BLaER1 treated with 17β-estradiol and CSF1 and Interleukin-3, amounts not matched to agents 10 nM and 100 nM (cell line): ENCODE results near the gene CDHR2.

Experiments used
- H3K27ac ChIP-seq, 11 experiments: shearing (Covaris generic); formaldehyde crosslinking; 2 replicates each; pipeline ENCODE4 v1.8.1; 2022
- H3K27me3 ChIP-seq, 11 experiments: shearing (Covaris generic); formaldehyde crosslinking; 2 replicates each; pipeline ENCODE4 v1.8.1; 2022
- H3K36me3 ChIP-seq, 11 experiments: shearing (Covaris generic); formaldehyde crosslinking; 2 replicates each; pipeline ENCODE4 v1.8.1; 2022
- H3K4me1 ChIP-seq, 10 experiments: shearing (Covaris generic); formaldehyde crosslinking; 2 replicates each; pipeline ENCODE4 v1.8.1; 2022
- H3K4me2 ChIP-seq, 11 experiments: shearing (Covaris generic); formaldehyde crosslinking; 2 replicates each; pipeline ENCODE4 v1.8.1; 2022
- H3K4me3 ChIP-seq, 10 experiments: shearing (Covaris generic); formaldehyde crosslinking; 2 replicates each; pipeline ENCODE4 v1.8.1; 2022
- H3K9ac ChIP-seq, 11 experiments: shearing (Covaris generic); formaldehyde crosslinking; 2 replicates each; pipeline ENCODE4 v1.8.1; 2022
- H3K9me3 ChIP-seq, 11 experiments: shearing (Covaris generic); formaldehyde crosslinking; replicated peaks in 1 of 11; 2 replicates each; pipeline ENCODE4 v1.8.1; 2022
- H4K20me1 ChIP-seq, 11 experiments: shearing (Covaris generic); formaldehyde crosslinking; 2 replicates each; pipeline ENCODE4 v1.8.1; 2022
- Cebpa-rat ChIP-seq, 11 experiments: shearing (Covaris generic); IDR thresholded peaks; 2 replicates each; pipeline ENCODE4 v1.8.1; 2022

The CDHR2 gene

DNA sequence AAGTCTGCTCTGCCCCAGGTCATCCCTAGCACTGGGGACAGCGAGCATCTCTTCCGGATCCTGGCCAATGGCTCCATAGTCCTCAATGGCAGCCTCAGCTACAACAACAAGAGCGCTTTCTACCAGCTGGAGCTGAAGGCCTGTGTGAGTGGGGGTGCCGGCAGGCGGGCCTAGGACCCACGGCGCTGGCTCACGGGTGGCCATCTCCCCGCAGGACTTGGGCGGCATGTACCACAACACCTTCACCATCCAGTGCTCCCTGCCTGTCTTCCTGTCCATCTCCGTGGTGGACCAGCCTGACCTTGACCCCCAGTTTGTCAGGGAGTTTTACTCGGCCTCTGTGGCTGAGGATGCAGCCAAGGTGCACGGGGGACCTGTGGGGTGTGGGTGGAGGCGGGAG is 25.9 kb downstream of the CDHR2 start:
- Histone ChIP-seq H3K4me3 (no peak overlapping the region), H3K36me3 (no peaks in the 10 kb centered on the region), H3K27ac (no peak overlapping the region), H4K20me1 (peaks cover 0 to 8% (median 0%) of the 10 kb centered on the region in 11 experiments; a peak in 2 of 22 replicates), H3K4me2 (no peak overlapping the region), H3K9ac (no peak overlapping the region), H3K27me3 (no peaks in the 10 kb centered on the region), H3K9me3 (no peaks in the 10 kb centered on the region), H3K4me1 (peaks cover 0 to 24% (median 15%) of the 10 kb centered on the region in 10 experiments; a peak in 12 of 20 replicates)
- no peak for TF ChIP-seq Cebpa-rat (IDR thresholded peaks at IDR 0.05)

DNA sequence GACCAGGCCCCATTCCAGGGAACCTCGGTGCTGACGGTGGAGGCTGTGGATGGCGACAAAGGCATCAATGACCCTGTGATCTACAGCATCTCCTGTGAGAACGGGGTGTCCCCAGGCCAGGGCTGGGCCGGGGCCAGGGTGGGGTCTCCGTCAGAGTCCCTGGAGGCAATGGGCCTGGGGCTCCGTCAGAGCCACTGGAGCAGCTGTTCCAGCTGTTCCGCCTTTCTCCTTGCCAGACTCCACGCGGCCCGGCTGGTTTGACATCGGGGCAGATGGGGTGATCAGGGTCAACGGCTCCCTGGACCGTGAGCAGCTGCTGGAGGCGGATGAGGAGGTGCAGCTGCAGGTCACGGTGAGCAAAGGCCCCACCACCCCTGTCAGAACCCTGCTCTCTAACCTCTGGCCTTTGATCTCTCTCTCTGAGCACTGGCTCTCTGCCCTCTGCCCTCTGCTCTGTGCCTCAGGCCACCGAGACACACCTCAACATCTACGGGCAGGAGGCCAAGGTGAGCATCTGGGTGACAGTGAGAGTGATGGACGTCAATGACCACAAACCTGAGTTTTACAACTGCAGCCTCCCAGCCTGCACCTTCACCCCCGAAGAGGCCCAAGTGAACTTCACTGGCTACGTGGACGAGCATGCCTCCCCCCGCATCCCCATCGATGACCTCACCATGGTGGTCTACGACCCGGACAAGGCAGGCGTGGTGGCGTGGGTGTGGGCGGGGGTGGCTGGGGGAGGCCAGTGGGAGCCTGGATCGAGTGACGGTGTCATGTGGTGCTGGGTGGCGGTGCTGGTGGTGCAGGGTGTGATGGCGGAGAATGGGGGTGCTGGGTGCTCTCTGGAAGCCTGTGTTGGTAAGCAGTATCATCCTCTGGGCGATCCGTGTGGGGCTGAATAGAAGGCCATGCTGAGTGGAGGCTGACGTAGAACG is 26.6 kb downstream of the CDHR2 start:
- no peak overlapping the region for H3K4me2 ChIP-seq
- no peaks in the 10 kb centered on the region for H3K9me3 ChIP-seq
- H4K20me1 ChIP-seq: peaks cover 0 to 8% (median 0%) of the 10 kb centered on the region in 11 experiments; a peak in 2 of 22 replicates
- H3K4me1 ChIP-seq: peaks cover 0 to 24% (median 15%) of the 10 kb centered on the region in 10 experiments; a peak in 12 of 20 replicates
- H3K36me3 ChIP-seq: no peaks in the 10 kb centered on the region
- no peak overlapping the region for H3K4me3 ChIP-seq
- no peak overlapping the region for H3K27ac ChIP-seq
- no peaks in the 10 kb centered on the region for H3K27me3 ChIP-seq
- TF ChIP-seq Cebpa-rat (IDR thresholded peaks at IDR 0.05): no peak
- no peak overlapping the region for H3K9ac ChIP-seq

DNA sequence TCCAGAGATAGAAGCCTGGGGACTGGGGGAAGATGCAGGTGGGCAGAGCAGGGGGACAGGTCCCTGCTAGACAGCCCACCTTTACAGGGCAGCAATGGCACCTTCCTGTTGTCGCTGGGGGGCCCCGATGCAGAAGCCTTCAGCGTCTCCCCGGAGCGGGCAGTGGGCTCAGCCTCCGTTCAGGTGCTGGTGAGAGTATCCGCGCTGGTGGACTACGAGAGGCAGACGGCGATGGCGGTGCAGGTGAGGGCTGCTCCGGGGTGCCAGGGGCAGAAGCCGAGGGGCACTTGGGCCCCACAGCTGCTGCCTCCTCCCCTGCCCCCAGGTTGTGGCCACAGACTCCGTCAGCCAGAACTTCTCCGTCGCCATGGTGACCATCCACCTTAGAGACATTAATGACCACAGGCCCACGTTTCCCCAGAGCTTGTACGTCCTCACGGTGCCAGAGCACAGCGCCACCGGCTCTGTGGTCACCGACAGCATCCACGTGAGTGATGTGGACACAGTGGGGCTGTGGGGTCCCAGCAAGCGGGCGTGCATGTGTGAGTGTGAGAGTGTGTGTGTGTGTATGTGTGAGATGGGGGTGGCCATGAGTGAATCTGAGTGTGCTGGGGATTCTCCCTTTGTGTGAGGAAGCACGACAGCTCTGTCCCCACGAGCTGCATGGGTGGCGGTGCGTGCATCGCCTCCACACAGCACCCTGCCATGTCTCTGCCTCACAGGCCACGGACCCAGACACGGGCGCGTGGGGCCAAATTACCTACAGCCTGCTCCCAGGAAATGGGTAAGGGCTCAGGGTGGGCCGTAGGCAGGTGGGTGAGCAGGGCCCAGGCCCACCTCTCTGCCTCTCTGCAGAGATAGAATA is 28.4 kb downstream of the CDHR2 start:
- peaks cover 0 to 20% (median 15%) of the 10 kb centered on the region in 10 experiments; a peak in 12 of 20 replicates for H3K4me1 ChIP-seq
- peak overlapping the region in 8 of 11 experiments; percentile 22 to 66 (median 52); a peak in 13 of 22 replicates for H3K4me2 ChIP-seq

DNA sequence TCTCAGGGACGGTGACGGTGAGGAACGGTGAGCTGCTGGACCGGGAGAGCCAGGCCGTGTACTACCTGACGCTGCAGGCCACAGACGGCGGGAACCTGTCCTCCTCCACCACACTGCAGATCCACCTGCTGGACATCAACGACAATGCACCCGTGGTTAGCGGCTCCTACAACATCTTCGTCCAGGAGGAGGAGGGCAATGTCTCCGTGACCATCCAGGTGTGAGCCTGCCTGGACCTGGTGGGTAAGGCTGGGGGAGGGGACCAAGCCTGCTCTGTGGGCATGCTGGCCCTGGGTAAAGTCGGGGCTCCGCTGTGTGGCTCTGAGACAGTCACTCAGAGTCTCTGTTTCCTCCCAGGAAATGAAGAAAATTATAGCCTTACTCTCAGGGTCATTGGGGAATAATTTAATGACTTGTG is 29.3 kb downstream of the CDHR2 start:
- H3K27me3 ChIP-seq: no peaks in the 10 kb centered on the region
- H3K9ac ChIP-seq: no peak overlapping the region

More for the DNA sequence above, 28.4 kb downstream of the CDHR2 start:
- Histone ChIP-seq H4K20me1 (peaks cover 0 to 8% (median 0%) of the 10 kb centered on the region in 11 experiments; a peak in 2 of 22 replicates), H3K9me3 (no peaks in the 10 kb centered on the region), H3K27ac (no peak overlapping the region), H3K9ac (peak overlapping the region in 2 of 11 experiments; percentile 28 to 37; a peak in 2 of 22 replicates), H3K36me3 (no peaks in the 10 kb centered on the region), H3K27me3 (no peaks in the 10 kb centered on the region), H3K4me3 (no peak overlapping the region)
- TF ChIP-seq Cebpa-rat (IDR thresholded peaks at IDR 0.05): no peak

DNA sequence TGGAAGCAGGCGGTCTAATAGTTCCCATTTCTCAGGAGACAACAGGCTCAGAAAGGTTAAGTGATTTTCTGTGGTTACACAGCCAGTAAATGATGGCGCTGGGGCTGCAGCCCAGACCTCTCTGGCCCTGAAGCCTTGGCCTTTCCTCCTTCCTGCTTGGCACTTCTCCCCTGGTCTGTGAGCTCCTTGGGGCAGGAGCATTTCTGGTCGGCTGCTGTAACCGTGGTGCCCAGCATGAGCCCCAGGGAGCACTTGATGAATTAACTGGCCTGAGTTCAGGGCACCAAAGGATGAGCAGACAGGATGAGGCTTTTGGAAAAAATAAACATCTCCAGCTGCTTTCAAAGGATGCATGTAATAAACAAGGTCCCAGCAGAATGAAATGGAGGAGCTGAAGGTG is 30.2 kb downstream of the CDHR2 start:
- H3K27me3 ChIP-seq: no peaks in the 10 kb centered on the region
- H4K20me1 ChIP-seq: peaks cover 0 to 8% (median 0%) of the 10 kb centered on the region in 11 experiments; a peak in 2 of 22 replicates
- no peak overlapping the region for H3K27ac ChIP-seq
- H3K4me3 ChIP-seq: no peak overlapping the region
- peaks cover 3 to 9% (median 5%) of the 10 kb centered on the region in 11 experiments for H3K9me3 ChIP-seq
- no peaks in the 10 kb centered on the region; a peak in 1 of 22 replicates for H3K36me3 ChIP-seq
- TF ChIP-seq Cebpa-rat (IDR thresholded peaks at IDR 0.05): no peak
- peaks cover 0 to 26% (median 14%) of the 10 kb centered on the region in 10 experiments; a peak in 12 of 20 replicates for H3K4me1 ChIP-seq
- no peak overlapping the region for H3K4me2 ChIP-seq
- no peak overlapping the region for H3K9ac ChIP-seq

More for the DNA sequence above, 29.3 kb downstream of the CDHR2 start:
- no peak overlapping the region for H3K4me3 ChIP-seq
- H4K20me1 ChIP-seq: peaks cover 0 to 8% (median 0%) of the 10 kb centered on the region in 11 experiments; a peak in 2 of 22 replicates
- TF ChIP-seq Cebpa-rat (IDR thresholded peaks at IDR 0.05): no peak
- H3K36me3 ChIP-seq: no peaks in the 10 kb centered on the region
- peak overlapping the region in 5 of 11 experiments; percentile 22 to 66 (median 53); a peak in 7 of 22 replicates for H3K4me2 ChIP-seq
- no peaks in the 10 kb centered on the region for H3K9me3 ChIP-seq
- peaks cover 0 to 21% (median 13%) of the 10 kb centered on the region in 10 experiments; a peak in 12 of 20 replicates for H3K4me1 ChIP-seq
- no peak overlapping the region for H3K27ac ChIP-seq

DNA sequence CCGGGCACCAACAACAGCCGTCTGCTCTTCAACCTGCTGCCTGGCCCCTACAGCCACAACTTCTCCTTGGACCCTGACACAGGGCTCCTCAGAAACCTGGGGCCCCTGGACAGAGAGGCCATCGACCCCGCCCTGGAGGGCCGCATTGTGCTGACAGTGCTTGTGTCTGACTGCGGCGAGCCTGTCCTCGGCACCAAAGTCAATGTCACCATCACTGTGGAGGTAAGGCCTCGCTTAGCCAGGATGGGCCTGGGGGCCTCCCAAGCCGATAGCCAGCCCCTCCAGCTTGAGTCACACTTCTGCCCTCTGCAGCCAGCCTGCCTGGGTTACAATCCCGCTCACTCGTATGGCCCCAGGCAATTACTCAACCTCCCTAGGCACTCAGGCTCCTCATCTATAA is 32.2 kb downstream of the CDHR2 start:
- Histone ChIP-seq H3K4me1 (peaks cover 0 to 26% (median 14%) of the 10 kb centered on the region in 10 experiments; a peak in 12 of 20 replicates), H3K9me3 (peaks cover 24 to 29% (median 26%) of the 10 kb centered on the region in 11 experiments), H3K27me3 (no peaks in the 10 kb centered on the region), H4K20me1 (no peaks in the 10 kb centered on the region; a peak in 1 of 22 replicates), H3K36me3 (peaks cover 0 to 9% (median 4%) of the 10 kb centered on the region in 11 experiments; a peak in 7 of 22 replicates), H3K4me3 (no peak overlapping the region), H3K9ac (no peak overlapping the region), H3K4me2 (no peak overlapping the region), H3K27ac (no peak overlapping the region)
- TF ChIP-seq Cebpa-rat (IDR thresholded peaks at IDR 0.05): no peak

DNA sequence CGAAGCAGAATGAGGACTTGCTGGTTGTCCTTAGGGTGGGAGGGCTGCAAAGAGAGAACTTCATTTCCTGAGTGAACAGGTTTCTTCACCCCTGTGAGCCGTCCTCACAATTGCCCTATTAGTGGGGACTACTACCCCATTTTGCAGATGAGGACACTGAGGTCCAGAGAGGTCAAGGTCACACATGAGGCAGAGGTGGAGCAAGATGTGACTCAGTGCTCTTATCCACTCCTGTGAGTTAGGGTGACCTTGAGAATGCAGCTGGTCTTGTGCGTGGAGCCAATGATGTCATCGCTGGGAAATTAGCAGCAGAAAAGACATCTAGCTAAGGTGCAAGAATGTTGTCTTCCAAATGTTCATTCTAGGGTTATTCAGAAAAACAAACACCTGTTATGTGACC is 33.9 kb downstream of the CDHR2 start:
- no peak overlapping the region for H3K4me2 ChIP-seq
- no peak overlapping the region for H3K9ac ChIP-seq
- H4K20me1 ChIP-seq: no peaks in the 10 kb centered on the region; a peak in 1 of 22 replicates
- no peak for TF ChIP-seq Cebpa-rat (IDR thresholded peaks at IDR 0.05)
- H3K36me3 ChIP-seq: peaks cover 0 to 14% (median 4%) of the 10 kb centered on the region in 11 experiments; a peak in 7 of 22 replicates
- peaks cover 28 to 40% (median 31%) of the 10 kb centered on the region in 11 experiments for H3K9me3 ChIP-seq
- H3K27ac ChIP-seq: no peak overlapping the region
- H3K4me1 ChIP-seq: peaks cover 0 to 28% (median 18%) of the 10 kb centered on the region in 10 experiments; a peak in 16 of 20 replicates
- no peaks in the 10 kb centered on the region for H3K27me3 ChIP-seq
- no peak overlapping the region for H3K4me3 ChIP-seq

DNA sequence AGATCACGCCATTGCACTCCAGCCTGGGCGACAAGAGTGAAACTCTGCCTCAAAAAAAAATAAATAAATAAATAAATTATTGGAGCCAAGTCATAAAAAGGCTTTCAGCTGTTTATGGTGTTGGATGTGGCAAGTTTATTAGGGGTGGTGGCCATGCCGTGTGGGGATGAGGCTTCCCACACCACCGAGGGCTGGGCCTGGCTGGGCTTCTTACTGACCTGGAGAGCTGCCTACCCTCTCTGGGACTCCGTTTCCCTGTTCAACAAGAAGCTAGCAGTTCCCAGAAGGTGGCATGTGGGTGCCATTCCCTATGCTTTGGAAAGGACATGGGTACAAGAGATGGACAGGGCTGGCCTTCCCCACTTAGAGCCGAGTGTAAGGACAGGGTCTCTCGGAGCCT is 38.3 kb downstream of the CDHR2 start:
- H3K4me2 ChIP-seq: peak overlapping the region in 9 of 11 experiments; percentile 53 to 80 (median 69); a peak in 18 of 22 replicates
- no peaks in the 10 kb centered on the region; a peak in 1 of 22 replicates for H3K27me3 ChIP-seq
- H3K9ac ChIP-seq: peak overlapping the region in 1 of 11 experiments; percentile 44; a peak in 1 of 22 replicates
- H3K9me3 ChIP-seq: peaks cover 33 to 56% (median 44%) of the 10 kb centered on the region in 11 experiments
- H3K4me3 ChIP-seq: no peak overlapping the region
- H4K20me1 ChIP-seq: peaks cover 0 to 17% (median 0%) of the 10 kb centered on the region in 11 experiments; a peak in 4 of 22 replicates
- H3K27ac ChIP-seq: peak overlapping the region in 4 of 11 experiments; percentile 23 to 56 (median 50); a peak in 4 of 22 replicates
- H3K36me3 ChIP-seq: peaks cover 0 to 23% (median 13%) of the 10 kb centered on the region in 11 experiments; a peak in 17 of 22 replicates
- no peak for TF ChIP-seq Cebpa-rat (IDR thresholded peaks at IDR 0.05)
- H3K4me1 ChIP-seq: peaks cover 0 to 51% (median 48%) of the 10 kb centered on the region in 10 experiments; a peak in 16 of 20 replicates
